Measurements from ENCODE around the gene IFT88.
A peak's percentile ranks its signal among the peaks of the same experiment; 100 is the strongest.

Gene IFT88

DNA sequence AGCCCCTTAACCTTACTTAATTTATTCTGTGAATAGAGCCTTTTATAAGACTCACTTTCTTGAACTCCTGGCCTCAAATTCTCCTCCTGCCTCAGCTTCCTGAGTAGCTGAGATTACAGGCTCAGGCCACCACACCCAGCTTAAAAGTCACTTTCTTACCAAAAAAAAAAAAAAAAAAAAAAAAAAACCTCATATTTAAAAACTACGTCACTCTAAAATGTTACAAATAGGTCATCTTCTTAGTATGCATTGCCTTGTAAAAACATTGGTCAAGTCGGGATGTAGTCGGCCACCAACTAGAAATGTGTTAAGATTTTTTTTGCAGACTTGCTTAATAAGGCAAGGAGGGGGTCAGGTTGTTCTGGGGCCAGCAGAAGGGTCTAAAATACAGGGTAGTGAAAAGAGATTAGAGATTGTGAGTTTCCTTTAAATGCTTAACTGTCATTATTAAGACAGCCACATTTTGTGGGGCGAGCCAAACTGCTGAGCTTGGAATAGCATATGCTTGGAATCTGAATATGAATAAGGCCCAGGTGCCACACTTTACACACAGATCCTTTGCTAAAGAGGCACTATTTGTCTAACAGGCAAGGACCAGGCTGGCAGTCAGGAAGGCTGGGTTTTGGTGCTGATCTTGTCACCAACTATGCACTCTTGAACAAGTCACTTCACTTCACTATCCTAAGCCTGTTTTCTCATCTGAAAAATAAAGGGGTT, 120.1 kb downstream of the IFT88 start:
- DNase-seq (ENCODE audit: low spot score) = no peak

DNA sequence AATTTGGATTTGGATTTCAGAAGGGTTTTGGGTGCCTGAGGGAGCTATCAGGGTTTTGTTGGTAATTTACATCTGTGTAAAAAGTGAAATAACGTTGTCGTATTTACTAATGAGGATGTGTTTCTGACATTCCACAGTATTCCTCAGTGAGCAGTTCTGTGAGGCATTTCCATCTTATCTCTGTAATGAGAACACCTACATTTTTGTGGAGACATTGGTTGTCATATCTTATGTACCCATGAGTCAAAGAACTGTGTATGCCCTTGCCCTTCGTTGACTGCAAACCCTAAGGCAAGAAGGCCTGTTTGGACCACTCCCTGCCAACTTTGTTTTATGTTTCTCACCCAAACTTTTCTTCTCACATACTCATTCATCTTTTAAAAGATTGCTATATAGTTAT, 122.3 kb downstream of the IFT88 start:
- DNase-seq (ENCODE audit: low spot score) = no peak

DNA sequence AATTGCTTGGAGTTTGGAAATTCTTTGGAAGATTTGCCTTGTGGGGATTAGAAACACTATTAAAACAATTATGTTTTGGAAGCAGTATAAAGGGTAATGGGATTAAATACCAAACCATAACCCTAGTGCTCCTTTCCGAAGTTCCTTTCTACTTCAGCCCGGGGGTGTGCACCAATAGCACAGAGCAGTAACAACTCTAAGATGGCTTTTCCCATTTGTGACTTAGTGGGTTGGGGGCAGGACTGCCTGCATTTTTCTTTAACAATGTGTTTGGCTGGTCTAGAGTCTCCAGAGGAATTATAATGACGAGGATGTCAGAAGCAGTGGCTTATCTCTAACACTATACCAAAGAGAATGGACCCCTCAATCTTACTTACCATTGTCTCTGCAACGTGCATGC, 124.7 kb downstream of the IFT88 start:
- DNase-seq (ENCODE audit: low spot score) = no peak

DNA sequence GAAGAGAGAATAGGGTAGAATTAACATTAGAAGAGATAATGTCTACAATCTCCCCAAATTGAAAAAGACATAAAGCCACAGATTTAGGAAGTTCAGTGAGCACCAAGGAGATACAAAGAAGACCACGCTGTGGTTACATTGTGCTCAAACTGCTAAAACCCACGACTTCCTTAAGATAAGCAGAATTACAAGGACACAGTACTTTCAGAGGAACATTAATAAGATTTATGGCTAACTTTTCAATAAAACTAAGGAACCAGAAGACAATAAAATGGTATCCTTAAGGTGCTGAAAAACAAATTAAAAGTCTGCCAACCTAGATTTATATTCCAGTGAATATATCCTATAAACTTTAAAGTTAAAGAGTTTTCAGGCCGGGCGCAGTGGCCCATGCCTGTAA, 129.1 kb downstream of the IFT88 start:
- DNase-seq (ENCODE audit: low spot score) = no peak

DNA sequence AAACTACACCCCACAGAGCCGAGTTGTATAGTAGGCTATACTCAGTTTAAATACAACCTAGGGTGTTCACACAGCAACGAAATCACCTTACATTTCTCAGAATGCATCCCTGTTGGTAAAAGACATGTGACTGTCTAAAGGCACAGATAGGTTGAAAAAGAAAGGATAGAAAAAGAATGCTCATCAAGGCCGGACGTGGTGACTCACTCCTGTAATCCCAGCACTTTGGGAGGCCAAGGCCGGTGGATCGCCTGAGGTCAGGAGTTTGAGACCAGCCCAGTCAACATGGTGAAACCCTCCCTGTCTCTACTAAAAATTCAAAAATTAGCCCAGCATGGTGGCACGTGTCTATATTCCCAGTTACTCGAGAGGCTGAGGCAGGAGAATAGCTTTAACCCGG, 132.8 kb downstream of the IFT88 start:
- DNase-seq (ENCODE audit: low spot score) = no peak

DNA sequence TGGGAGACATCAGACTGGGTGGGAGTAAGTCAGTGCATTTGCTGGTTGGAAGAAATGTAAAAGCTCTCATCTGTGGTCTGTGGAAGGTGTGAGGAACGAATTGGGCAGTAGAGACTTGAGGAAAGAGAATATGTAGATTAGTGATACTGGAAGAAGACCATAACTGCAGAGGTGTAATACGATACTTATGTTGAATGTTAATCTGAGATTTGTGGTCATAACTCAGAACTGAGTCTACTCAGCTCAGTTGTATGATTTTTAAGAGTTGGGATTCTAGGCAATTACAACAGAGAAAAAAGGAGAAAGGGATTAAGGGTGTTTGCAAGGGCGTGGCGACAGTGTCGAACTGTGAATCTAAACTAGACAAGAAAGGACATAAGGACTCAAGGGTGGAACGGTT, 133.3 kb downstream of the IFT88 start:
- DNase-seq (ENCODE audit: low spot score) = no peak

DNA sequence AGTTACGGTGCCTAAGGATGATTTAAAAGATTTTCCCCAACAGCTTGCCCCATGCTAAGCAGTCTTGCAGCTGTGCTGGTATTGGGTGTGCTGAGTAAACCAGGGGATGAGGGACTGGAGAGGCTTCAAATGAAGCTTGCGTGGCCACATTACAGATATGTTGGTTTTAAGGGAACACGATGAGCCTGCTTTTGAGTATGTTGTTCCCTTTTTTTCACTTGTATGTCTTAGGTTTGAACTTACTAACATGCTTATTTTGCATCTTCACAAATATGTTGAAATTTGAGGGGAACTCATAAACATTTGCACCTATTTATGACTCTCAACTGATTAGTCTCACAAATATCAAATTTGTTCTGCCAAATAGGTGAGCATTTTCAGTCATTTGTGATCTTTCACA, 134.5 kb downstream of the IFT88 start:
- DNase-seq (ENCODE audit: low spot score) = no peak

DNA sequence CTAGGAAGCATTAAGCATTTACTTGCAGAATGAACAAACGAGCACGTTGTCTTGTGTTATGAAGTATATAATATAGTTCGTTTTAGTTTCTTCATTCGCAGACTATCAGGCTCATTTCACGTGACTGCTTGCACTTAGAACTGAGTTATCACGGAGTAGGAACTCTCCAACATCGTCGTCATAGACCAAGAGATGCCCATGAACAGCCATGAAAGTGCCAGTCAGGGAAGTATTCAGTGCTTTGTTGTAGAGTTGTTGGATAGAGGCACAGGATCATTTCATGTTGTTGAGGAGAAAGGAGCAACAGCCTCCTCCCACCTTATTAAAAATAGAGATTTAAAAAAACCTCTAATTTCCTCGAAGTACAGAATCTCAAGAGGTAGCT, 135.6 kb downstream of the IFT88 start:
- peak; percentile 78 for DNase-seq (ENCODE audit: low spot score)

DNA sequence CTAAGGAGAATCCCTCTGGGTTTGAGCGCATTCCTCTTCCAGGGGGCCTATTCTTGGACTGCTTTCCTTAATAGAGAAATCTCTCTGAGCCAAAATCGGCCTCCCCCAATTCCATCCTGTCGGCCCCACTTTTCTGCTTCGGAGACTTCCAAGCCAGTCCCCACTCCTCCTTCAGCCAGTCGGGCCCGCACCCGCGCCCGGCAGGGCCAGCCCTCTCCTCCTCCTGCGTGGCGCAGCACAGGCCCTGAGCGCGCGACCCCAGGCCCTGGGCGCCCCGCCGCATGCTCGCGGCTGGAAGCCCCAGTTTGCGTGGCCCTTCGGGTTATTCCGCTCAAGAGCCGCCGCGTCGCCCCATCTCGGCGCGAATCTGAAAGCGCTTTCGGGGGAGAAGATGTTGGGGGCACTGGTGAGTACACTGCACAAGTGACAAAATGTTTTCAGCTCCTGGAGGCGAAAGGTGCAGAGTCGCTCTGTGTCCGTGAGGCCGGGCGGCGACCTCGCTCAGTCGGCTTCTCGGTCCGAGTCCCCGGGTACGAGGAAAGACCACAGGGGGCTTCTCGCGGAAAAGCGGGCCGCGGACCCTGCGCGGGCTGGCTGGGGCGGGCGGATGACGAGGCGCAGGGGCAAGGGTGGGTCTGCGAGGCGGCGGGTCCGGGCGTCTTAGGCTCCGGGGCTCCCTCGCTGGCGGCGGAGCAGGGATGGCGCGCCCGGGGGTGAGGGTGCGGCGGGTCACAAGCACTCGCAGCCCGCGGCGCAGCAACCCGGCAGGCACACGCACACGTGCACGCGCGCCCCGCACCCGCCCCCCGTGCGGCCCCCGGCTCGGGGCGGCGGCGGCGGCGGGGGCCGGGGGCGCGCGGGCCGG, 136.2 kb downstream of the IFT88 start, which contains the start of gene IL17D:
IL17D (plus strand) TSS at position 785 of the 865 bp plus-strand sequence. CDS start 303 bp downstream, outside the sequence.
- DNase-seq (ENCODE audit: low spot score) = peak; percentile 44

DNA sequence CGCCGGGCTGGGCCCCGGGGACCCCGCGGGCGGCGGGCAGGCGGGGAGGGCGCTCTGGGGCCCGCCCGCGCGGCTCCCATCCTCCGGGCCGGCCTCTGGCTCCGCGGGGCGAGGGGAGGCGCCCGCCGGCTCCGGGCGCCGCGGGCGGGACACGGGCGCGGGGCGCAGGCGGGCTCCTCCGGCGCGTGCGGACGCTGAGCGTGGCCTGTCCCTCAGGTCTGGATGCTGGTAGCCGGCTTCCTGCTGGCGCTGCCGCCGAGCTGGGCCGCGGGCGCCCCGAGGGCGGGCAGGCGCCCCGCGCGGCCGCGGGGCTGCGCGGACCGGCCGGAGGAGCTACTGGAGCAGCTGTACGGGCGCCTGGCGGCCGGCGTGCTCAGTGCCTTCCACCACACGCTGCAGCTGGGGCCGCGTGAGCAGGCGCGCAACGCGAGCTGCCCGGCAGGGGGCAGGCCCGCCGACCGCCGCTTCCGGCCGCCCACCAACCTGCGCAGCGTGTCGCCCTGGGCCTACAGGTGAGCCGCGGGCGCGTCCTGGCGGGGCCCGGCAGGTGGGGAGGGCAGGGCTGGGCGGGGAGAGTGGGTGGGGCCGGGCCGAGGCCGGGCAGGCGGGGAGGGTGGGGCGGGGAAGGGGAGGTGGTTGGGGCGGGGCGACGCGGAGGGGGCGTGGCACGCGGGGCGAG, 137.0 kb downstream of the IFT88 start:
- peak; percentile 86 for DNase-seq (ENCODE audit: low spot score)

DNA sequence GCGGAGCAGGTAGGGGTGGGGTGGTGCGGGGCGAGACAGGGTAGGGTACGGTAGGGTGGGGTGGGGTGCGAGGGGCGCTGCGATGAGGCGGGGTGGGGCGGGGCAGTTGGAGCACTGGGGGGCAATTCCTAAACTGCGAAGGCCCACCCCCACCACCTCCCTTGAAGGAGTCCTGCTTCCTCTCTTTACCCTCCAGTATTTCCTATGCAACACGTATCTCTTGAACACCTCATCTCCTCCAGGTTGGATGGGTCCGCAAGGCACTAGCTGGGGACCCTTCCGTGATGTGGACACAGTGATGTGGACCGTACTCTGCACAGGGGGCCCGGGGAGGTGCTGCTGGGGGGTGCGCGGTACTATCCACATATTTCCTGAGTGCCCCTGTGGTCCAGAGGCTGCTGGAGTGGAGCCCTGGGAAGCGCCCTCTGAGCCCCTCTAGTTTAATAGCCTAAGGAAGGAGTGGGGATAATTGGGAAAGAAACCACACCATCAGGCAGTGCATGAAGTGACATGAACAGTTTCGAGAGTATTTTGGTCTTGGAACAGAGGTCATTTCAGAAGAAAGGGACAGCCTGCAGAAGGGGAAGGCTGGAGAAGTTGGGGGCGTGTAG, 137.6 kb downstream of the IFT88 start:
- no peak for DNase-seq (ENCODE audit: low spot score)

DNA sequence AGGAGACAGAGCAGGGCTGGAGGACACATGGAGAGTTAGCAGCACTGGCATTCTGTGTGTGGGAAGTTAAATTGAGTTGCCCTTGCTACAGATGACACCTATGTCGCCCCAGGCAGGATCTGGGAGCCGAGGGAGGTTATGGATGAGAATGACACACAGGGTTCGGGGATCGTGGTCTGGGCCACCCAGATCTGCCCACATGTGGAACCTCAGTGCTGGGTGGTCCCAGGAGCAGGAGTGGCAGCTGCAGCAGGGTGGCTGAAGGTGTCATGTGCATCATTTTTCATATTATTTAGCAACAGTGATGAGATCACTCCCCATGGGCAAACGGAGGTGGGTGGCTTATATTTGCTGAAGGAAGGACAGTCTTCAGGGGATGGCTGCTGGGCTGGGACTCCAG, 139.7 kb downstream of the IFT88 start:
- DNase-seq (ENCODE audit: low spot score) = no peak

DNA sequence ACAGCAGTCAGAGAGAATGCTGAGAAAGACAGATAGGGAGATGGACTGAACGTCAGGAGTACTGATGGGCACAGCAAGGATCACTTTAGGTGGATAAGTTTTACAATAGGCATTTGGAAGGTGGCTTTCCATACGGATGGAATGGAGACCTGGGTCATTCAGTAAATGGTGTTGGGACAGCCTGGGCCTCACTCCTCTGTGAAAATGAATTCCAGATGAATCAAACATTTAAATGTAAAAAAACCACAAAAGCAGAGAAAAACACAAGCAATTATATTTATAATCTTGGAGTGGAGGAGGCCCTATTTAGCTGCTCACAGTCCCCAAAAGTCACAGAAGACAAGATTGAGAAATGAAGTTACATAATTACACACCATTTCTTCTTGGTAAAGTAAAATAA, 141.3 kb downstream of the IFT88 start:
- DNase-seq (ENCODE audit: low spot score) = no peak

DNA sequence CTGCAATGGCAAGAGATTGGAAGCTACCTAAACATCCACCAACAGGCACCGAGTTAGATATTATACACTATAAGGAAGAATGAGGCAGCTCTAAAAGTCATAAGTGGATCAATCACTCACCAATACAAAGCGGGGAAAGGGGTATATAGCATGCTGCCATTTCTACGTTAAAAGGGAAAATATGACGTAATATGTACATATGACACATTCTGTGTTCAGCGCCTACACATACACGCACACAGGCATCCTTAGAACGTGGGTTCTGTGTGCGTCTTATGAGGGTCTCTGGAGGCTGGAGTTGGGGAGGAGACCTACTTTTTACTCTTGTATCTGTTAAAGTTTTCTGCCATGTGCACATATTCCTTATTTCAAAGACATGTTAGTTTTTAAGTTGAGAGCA, 142.4 kb downstream of the IFT88 start:
- no peak for DNase-seq (ENCODE audit: low spot score)

DNA sequence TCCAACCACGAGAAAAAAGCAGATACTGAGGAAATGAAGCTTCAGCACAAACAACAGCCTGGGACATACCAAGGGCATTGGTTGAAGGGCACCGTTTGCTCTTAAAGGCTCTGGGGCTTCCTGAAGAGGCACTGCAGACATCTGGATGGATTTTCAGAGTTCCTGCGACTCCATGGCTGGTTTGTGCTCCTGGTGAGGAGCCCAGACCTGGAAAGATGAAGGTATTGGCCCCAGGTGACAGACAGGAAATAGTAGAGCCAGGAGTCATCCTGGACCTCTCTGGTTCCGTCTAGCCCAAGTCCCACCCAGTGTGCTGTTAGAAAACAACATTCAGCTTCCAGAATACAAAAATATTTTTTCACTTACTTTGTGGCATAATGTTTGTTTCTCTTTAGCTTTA, 142.8 kb downstream of the IFT88 start:
- DNase-seq (ENCODE audit: low spot score) = no peak

DNA sequence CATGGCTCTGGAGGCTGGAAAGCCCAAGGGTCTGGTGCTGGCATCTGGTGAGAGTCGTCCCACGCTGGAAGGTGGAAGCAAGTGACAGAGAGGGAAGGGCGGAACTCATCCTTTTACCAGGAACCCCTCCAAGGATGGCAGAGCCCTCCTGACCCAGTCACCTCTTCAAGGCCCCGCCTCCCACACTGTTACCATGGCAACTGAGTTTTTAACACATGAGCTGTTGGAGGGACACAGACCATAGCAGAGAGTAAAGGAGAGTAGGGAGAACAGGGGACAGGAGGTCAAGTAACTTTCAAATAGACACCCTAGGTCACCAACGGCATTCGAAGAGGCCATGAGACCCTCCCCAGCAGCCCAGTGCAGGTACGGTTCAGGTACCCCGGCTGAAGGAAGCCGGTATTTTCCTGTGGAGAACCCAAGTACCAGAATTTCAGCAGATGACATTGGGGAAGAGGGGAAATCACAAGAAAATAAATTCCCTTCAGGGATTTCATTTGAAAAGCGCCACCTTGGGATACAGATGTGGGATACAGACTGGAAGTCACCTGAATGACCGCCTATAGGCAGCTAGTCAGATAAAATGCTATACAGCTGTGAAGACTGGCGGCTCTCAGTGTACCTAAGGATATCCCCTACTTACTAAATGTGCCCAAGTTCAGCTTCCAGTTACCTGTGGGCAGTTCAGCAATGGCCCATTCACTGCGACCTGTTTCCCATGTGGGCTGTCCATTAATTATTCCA, 144.5 kb downstream of the IFT88 start:
- DNase-seq (ENCODE audit: low spot score) = no peak

DNA sequence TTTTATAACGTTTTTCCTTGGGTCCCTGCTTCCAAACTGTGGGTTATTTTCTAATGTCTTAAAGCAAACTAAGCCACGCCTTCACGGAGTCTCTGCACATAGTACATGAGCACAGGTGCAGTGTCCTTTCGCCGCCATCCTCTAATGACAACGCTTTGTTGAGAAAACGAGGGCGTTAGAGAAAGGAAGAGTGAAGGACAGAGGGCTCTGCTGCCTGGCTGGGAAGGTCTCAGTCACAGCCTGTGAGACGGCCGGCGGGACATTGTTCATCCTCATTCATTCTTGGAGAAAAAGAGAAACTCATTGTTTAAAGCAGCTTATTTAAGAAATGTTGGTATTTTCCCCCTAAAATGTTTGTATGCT, 146.0 kb downstream of the IFT88 start:
- DNase-seq (ENCODE audit: low spot score) = no peak

DNA sequence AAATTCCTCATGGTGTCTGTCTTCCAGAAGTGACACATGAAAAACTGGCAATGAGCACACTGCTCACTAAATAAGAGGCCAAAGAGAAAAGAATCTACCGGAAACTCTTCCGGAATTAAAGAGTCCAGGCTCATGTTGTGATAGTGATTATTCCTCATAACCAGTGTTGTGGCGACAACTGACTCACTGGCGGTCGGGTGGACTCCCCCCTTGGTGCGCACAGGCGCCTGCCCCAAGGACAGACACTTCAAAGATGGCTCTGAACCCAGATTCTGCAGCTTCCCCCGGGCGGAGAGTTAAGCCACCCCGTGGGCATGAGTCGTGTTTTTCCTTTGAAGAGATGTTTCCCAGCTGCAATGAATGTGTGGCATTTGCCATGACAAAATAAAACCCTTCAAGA, 146.8 kb downstream of the IFT88 start:
- no peak for DNase-seq (ENCODE audit: low spot score)

DNA sequence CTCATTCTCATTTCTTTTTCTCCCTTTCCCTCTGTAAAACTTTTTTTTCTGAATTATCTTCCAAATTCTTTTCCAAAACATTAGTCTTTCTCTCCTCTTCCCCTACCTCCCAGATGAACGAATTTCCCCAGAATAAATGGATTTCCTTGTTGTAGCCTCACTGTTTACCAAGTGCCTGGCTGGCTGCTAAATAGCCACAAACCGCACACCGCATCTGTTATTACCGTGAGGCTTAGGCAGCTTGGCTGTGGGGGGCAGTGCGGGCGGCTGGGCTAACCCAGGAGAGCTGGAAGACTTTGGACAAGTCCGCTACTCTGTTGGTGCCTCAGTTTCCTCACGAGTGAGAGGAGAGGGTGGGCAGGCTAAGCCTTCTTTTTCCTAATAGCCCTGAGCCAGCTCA, 147.2 kb downstream of the IFT88 start:
- DNase-seq (ENCODE audit: low spot score) = no peak

DNA sequence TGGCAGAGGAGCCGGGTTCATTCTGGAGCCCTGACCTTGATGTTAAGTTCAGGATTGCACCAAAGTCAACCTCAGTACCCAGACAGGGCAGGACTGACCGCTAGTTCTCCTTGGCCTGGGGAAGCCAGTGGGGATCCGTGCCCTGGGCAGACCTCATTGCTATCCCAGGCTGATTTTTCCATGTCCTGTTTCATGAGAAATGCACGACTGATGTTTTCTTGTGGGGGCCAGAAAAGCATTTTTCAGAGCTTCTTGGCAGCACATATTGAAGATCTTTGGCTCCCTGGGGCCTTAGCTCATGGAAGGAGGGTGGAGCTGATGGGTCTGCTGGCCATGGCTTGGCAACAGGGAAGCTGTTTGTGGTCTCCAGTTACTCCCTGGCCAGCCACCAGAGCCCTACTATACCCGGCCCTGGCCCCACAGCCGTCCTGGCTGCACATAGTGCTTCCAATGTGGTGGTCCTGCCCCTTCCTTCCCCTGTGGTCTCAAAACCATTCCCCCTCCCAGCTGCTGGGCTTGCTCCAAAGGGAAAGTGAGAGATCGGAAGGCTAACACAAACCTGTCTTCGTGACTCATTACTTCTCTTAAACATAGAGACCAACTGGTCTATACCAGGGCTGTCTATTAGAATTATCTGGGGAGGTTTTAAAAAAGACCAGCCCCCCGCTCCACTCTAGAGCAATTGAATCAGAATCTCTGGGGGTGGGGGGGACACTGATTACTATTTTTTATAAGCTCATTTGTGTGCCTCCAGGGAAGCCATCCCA, 147.8 kb downstream of the IFT88 start:
- DNase-seq (ENCODE audit: low spot score) = no peak

DNA sequence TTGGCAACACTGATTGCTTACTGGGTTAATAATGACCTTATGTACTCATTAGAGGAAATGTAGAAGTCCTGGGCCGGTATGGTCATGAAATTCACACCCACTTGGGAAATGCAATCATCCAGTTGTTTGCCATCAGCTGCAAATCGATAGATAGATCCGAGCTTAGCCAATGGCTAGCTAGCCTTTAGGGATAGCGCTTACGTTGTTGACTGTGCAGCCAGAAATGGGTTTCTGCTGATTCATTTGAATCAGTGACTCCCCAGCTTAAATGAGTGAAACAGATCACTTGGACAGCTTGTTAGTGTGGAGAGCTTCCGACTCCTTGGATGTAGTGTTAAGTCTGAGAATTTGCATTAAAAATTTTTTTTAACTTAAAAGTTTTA, 148.4 kb downstream of the IFT88 start:
- no peak for DNase-seq (ENCODE audit: low spot score)

Data from RKO (cell line).